Subcutaneous abdominal adipose tissue (tissue), 5 donors: ENCODE results near the gene SNX2.

Experiments used
- H3K27ac ChIP-seq: one replicate; pipeline ENCODE4 v1.7.0; 2013; ENCODE audit warnings: low read depth, mild to moderate bottlenecking, inconsistent platforms, low read length, moderate library complexity
- H3K27me3 ChIP-seq, 5 donors: one replicate each; pipeline ENCODE4 v1.7.0; 2013; ENCODE audit warnings: low read length in 5 of 5, inconsistent platforms in 1 of 5; ENCODE audit not compliant: control insufficient read depth in 5 of 5, insufficient read depth in 4 of 5
- H3K36me3 ChIP-seq, 5 donors: one replicate each; pipeline ENCODE4 v1.7.0; 2013; ENCODE audit warnings: low read length in 5 of 5; ENCODE audit not compliant: control insufficient read depth in 5 of 5, insufficient read depth in 5 of 5
- H3K4me1 ChIP-seq, 5 donors: one replicate each; pipeline ENCODE4 v1.7.0; 2013; ENCODE audit warnings: low read length in 5 of 5, mild to moderate bottlenecking in 3 of 5, moderate library complexity in 1 of 5; ENCODE audit not compliant: control insufficient read depth in 5 of 5, insufficient read depth in 5 of 5
- H3K4me3 ChIP-seq, 5 donors: one replicate each; pipeline ENCODE4 v1.7.0; 2013; ENCODE audit warnings: low read length in 5 of 5, low read depth in 1 of 5
- H3K9ac ChIP-seq, 5 donors: one replicate each; pipeline ENCODE4 v1.7.0; 2013; ENCODE audit warnings: low read length in 5 of 5, mild to moderate bottlenecking in 4 of 5, moderate library complexity in 3 of 5
- H3K9me3 ChIP-seq, 5 donors: one replicate each; pipeline ENCODE4 v1.7.0; 2013; ENCODE audit warnings: low read length in 5 of 5; ENCODE audit not compliant: control insufficient read depth in 5 of 5
- donor health status: healthy.
- donor health status: healthy.
- donor health status: healthy.
- donor health status: healthy.
- donor health status: healthy.

SNX2 gene

GRCh38 chr5:122877518-122877917, 102.6 kb downstream of the SNX2 start:
- H3K9me3 ChIP-seq, result no peaks in the 10 kb centered on the region
- H3K36me3 ChIP-seq, result peaks cover 0 to 3% (median 0%) of the 10 kb centered on the region in 5 donors
- no peak overlapping the region for H3K27ac ChIP-seq
- no peaks in the 10 kb centered on the region for H3K27me3 ChIP-seq
- no peak overlapping the region for H3K4me3 ChIP-seq
- H3K4me1 ChIP-seq, result peaks cover 0 to 6% (median 5%) of the 10 kb centered on the region in 5 donors
- H3K9ac ChIP-seq, result no peak overlapping the region

- H3K27ac ChIP-seq, result no peak overlapping the region
- H3K9ac ChIP-seq, result no peak overlapping the region
- no peak overlapping the region for H3K4me3 ChIP-seq
- H3K9me3 ChIP-seq, result no peaks in the 10 kb centered on the region
- peaks cover 0 to 3% (median 0%) of the 10 kb centered on the region in 5 donors for H3K36me3 ChIP-seq
- peaks cover 0 to 6% (median 5%) of the 10 kb centered on the region in 5 donors for H3K4me1 ChIP-seq
- no peaks in the 10 kb centered on the region for H3K27me3 ChIP-seq
Measured at GRCh38 chr5:122879076-122879475, 104.2 kb downstream of the SNX2 start.
